NCI-H774 (cell line): ENCODE measurements around the gene TBX21.

Experiments
- DNase-seq: peaks from one replicate; lab custom pipeline; 2025; lab: John Stamatoyannopoulos, UW

TBX21 gene

DNA sequence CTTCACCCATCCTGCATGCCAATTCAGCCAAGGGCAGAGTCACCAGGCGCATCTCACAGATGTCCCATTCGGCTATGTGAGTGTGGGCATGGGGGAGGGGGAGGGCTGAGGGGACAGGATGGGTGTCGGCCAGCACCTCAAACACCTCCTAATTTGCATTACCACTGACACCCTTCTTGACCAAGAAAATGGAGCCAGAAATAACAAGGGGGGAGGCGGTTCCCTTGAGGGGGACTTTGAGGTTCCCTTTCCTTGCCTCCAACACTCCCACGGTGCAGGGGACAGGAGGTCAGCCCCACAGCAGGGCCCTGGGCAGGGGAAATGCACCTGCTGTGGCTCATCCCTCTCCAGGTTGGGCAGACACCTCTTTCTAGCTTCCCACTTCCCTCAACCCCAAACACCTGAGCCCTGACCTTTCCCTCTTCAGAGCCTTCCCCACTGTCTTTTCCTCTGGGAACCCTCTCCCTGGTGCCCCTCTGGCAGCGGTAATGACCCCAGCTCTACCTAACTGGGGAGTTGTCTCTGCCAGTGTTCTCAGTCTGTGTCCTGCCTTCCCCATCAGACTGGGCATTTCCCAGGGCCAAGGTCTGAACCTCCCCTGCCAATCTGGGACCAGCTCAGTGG is 18.2 kb upstream of the TBX21 start:
- no peak for DNase-seq

- no peak for DNase-seq
These were observed 17.2 kb upstream of the TBX21 start for GRCh38 chr17:47715669-47716325.

- DNase-seq, result no peak
These were observed 16.7 kb upstream of the TBX21 start for GRCh38 chr17:47716375-47716774.

DNA sequence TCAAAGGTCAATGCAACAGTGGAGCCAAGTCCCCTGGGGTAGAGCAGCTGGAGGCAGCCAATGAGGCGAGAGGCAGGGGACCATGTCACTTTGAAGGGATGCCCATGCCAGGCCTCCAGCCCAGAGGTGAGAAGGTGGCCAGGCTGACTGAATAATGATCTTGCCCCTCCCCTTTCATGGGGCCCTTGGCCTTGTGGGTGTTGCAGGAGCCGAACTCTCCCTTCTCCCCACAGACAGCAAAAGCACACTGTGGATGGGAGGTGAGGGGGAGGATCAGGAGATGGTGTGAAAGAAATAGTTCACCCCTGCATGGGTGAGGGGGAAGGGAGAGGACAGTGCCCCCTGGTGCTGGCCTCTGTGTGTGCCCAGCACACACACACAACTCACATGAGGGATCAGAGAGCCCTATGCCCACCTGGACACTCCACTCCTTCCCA is 15.8 kb upstream of the TBX21 start:
- no peak for DNase-seq

- no peak for DNase-seq
These were observed 14.9 kb upstream of the TBX21 start for GRCh38 chr17:47717979-47718621.

DNA sequence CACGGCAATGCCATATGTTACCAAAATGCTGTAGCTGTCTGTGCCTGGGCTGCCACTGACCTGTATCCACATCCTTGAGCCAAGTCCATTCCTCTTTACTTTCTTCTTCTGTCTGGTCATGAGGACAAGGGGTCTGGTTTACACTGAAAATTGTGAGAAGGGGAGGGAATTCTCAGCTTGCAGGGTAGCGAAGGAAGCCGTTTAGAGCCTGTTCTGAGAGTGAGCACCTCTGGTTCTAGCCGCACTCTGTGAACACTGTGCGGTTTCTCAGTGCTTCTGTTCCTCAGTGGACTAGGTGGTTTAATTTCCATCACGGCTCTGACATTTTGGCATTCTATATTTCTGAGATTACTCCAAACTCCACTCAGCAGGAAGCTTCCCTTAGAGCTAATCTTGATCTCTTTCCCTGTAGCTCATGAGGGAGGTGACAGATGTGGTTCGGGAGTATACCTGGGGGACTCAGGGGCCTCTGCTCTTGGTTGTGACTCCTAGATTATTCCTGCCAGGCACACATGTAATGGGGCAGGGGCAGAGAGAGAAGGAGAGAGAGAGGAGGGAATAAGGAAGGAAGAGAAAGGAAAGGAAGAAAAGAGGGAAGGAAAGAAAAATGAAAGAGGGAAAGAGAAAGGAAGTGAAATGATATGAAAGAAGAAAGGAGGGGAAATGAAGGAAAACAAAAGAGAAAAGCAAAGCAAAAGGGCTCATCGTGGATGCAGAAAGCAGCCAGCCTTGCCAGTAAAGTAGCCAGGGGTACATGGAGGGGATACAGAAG is 14.2 kb upstream of the TBX21 start:
- DNase-seq, result no peak

DNA sequence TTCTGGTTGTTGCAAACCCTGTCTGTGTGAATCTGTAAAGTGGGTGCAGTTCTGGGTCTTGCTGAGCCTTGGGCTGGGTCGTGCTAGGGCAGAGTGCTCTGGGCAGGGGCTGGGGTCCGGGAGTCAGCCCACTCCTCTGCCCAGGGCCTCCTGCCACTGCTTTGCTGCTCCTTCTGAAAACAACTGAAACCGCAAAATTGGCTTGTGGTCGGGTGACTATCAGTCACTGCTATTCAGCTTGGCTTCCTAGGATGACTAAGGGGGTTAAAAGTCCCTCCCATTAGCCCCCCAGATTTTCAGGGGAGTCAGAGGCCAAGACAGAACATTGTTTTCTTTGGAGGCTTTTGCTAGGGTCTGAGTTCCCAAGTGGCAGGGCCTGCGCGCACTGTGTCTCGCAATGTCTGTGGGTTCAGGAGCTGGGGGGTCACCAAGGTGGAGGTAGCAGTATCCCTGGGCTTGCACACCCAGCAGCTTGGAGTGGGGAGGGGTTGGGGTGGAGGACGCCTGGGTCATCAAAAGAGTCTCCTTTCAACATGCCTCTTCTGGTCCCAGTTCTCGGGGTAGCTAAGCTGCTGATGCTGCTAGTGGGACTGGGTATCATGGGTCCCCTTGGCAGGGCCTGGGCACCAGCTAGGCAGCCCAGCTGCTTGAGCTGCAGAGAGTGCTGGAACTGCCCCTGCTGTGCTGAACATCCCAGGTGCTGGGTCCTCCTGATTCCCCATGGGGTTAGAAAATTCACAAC is 13.5 kb upstream of the TBX21 start:
- no peak for DNase-seq

DNA sequence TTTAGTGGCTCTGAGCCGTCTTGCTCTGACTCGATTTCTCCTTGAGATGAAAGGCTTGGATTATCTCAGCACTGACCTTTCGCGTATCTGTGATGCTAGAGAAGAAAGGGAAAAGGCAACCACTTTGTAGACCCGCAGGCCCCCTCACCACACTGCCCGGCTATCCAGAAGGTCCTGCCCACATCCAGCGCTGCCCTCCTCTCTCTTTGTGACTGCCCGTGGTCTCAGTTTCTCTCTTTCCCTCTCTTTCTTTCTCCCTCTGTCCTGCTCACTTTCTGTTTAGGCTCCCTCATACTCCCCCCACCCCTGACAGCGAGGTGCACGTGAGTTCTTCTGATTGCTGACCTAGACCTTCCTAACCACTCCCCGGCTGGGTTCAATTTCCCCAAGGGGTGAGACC is 12.8 kb upstream of the TBX21 start:
- DNase-seq, result no peak

DNA sequence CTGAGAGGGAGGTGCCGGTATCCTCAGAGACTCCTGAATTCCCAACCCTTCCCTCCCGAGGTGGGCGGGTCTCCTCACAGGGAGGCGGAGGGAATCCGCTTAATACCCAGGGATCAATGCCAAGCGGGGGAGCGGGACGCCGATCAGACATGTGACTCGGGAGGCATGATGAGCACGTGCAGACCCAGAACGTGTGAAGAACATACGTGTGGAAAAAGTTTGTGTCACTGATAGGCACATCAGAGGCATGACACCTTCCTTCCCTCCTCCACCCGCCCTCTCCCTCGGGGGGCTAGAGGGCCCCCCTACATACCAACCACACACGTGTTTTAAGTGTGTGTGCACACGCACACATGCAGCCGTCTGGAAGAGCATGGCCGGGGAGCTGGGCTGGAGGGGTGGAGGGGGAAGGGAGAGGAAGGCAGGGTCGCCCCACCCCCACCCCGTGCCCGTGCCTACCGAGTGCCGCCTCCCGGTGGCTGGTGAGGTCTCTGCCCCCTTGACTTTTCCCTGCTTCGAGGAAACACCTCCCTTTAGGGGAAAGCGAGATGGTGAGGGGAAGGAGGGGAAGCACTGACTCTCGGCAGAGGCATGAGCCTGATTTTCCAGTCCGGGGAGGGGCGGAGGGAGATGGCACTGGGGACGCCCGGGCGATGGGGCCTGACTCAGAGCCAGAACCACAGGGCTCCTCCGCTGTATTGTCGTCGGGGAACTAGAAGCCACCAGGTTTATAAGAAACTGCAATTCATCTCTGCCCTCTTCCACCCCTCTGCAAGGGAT is 12.1 kb upstream of the TBX21 start:
- DNase-seq, result no peak

DNA sequence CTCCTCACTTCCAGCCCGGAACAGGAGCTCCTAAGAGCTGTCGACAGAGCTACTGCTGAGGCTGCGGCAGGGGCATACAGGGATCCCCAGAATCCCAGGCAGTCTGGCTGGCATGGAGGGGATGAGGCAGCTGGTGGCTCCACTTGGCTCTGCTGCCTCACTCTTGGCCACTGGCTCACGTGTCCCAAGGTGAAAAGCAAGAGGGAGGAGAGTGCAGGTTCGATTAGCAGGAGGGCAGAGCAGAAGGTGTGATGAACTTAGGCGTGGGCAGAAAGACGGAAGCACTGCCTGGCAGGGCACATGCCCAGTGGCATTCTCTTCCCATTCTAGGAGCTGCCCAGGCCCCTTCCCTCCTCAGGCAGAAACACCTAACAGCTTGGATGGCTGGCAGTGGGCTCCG is 11.3 kb upstream of the TBX21 start:
- no peak for DNase-seq

GRCh38 chr17:47724705-47725104 is 8.3 kb upstream of the TBX21 start:
- no peak for DNase-seq

- no peak for DNase-seq
These were observed 7.5 kb upstream of the TBX21 start for GRCh38 chr17:47725446-47726111.

- no peak for DNase-seq
These were observed 6.0 kb upstream of the TBX21 start for GRCh38 chr17:47726796-47727703.

GRCh38 chr17:47727704-47728036 is 5.4 kb upstream of the TBX21 start:
- DNase-seq, result no peak

GRCh38 chr17:47728214-47728877 is 4.7 kb upstream of the TBX21 start:
- no peak for DNase-seq

- no peak for DNase-seq
These were observed 3.6 kb upstream of the TBX21 start for GRCh38 chr17:47729476-47729875.

- no peak for DNase-seq
These were observed 2.4 kb upstream of the TBX21 start for GRCh38 chr17:47730681-47731080.

GRCh38 chr17:47731396-47731795 is 1.6 kb upstream of the TBX21 start:
- DNase-seq, result no peak

GRCh38 chr17:47732399-47733046 is 513 bp upstream of the TBX21 start:
- no peak for DNase-seq
